Karpas-422 (cell line): ENCODE measurements around the gene PRPF40B. TPM values are rescaled to one million over a fixed set of nuclear protein-coding genes. Genes with fewer than 3 reads are reported as not detected.

Experiments
- DNase-seq: peaks from one replicate; pipeline ENCODE4 v3.0.0-alpha.2; 2015
- H2AFZ ChIP-seq: fragments of 200-600 bp; sonication (generic); 2 replicates; pipeline ENCODE4 v1.6.1; 2014; ENCODE audit warnings: antibody characterized with exemption, low read length, mixed read lengths
- H3K27ac ChIP-seq: fragments of 200-600 bp; sonication (generic); 2 replicates; pipeline ENCODE4 v1.5.1; 2014; ENCODE audit warnings: mild to moderate bottlenecking, low read length, moderate library complexity
- H3K27me3 ChIP-seq: fragments of 200-600 bp; sonication (generic); 2 replicates; pipeline ENCODE4 v1.6.1; 2014; ENCODE audit warnings: low read length, mixed read lengths
- H3K36me3 ChIP-seq: fragments of 200-600 bp; sonication (generic); 2 replicates; pipeline ENCODE4 v1.6.1; 2014; ENCODE audit warnings: low read length, mixed read lengths; ENCODE audit not compliant: insufficient read depth
- H3K4me1 ChIP-seq: fragments of 200-600 bp; sonication (generic); 2 replicates; pipeline ENCODE4 v1.6.1; 2014; ENCODE audit warnings: mild to moderate bottlenecking, low read length, mixed read lengths
- H3K4me2 ChIP-seq: fragments of 200-600 bp; sonication (generic); 2 replicates; pipeline ENCODE4 v1.6.1; 2014; ENCODE audit warnings: low read length, low read depth, mild to moderate bottlenecking; ENCODE audit not compliant: poor library complexity, severe bottlenecking
- H3K4me3 ChIP-seq: fragments of 200-600 bp; sonication (generic); 2 replicates; pipeline ENCODE4 v1.5.1; 2014; ENCODE audit warnings: mild to moderate bottlenecking, antibody characterized with exemption, low read length, mixed read lengths
- H3K79me2 ChIP-seq: fragments of 200-600 bp; sonication (generic); 2 replicates; pipeline ENCODE4 v1.6.1; 2014; ENCODE audit warnings: mild to moderate bottlenecking, low read length, mixed read lengths
- H3K9ac ChIP-seq: fragments of 200-600 bp; sonication (generic); 2 replicates; pipeline ENCODE4 v1.6.0; 2014; ENCODE audit warnings: low read length
- H3K9me2 ChIP-seq: fragments of 200-600 bp; sonication (generic), shearing (Covaris generic); replicated peaks from 2 replicates; pipeline ENCODE4 v1.6.0; 2014; ENCODE audit warnings: mild to moderate bottlenecking, low read length, moderate library complexity; ENCODE audit not compliant: insufficient read depth
- H3K9me3 ChIP-seq: fragments of 300-700, 200-600 bp; sonication (generic); 2 replicates; pipeline ENCODE4 v1.6.1; 2014; ENCODE audit warnings: low read length, mixed read lengths
- H4K20me1 ChIP-seq: fragments of 200-600 bp; sonication (generic); 2 replicates; pipeline ENCODE4 v1.6.1; 2014; ENCODE audit warnings: mild to moderate bottlenecking, antibody characterized with exemption, low read length, low read depth; ENCODE audit not compliant: insufficient read depth
- total RNA-seq: library from RNA; depleted of rRNA; stranded (reverse); fragments of >200 nt; shearing (Covaris generic); gene quantifications from 2 replicates; pipeline ENCODE4 v1.2.3, GENCODE V29; 2014; ENCODE audit warnings: low replicate concordance

PRPF40B gene
- total RNA-seq, 1 experiment from 2014 or later, result 5.0 TPM

DNA sequence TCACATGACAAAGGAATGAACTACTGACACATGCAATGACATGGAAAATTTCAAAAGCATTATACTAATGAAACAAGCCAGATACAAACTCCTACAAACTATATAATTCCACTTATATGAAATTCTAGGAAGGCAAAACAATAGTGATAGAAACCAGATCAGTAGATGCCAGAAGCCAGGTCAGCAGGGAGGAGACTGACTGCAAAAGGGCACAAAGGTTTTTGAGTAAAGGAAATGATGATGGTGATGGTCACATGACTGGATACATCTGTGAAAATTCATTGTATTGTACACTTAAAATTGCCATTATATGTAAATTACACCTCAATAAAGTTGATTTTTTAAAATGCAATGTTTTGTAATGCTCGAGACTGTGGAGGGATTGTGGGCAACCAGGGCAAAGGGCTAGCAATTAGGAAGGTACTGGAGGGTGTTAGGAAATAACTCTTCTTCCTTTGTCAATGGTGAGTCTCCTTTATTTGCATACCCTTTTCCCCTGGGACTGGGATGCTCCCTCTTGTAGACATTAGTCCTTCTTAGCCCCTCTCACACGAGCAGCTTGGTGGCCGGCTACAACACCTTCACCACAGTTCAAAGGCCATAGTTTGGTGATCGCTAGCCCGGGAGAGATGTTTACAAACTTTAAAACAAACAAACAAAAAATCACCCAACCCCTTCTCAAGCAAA lies 6.7 kb upstream of the PRPF40B start:
- H3K4me2 ChIP-seq, result no peak overlapping the region

DNA sequence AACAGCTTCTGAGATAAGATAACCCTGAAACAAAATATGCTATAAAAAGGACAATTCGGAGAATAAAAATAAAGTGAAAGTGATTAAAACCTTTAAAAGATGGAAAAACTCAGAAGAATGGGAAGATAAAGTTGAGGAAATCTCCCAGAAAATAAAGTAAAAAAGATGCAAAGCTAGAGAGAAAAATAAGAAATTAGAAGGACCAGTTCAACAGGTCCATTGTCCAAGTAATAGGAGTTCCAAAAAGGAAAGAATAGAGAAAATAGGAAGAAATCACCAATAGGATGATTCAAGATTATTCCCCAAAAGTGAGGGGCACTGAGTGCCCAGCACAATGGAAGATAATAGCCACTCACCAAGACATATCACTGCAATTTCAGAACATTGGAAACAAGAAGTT lies 4.8 kb upstream of the PRPF40B start:
- Histone ChIP-seq H3K9me2 (no peaks in the 10 kb centered on the region), H3K27me3 (no peaks in the 10 kb centered on the region), H3K79me2 (no peaks in the 10 kb centered on the region), H3K27ac (no peak overlapping the region), H3K4me1 (peaks cover 21% of the 10 kb centered on the region), H3K4me3 (no peak overlapping the region), H3K9me3 (no peaks in the 10 kb centered on the region), H4K20me1 (no peaks in the 10 kb centered on the region), H3K36me3 (no peaks in the 10 kb centered on the region), H3K4me2 (no peak overlapping the region), H3K9ac (no peak overlapping the region), H2AFZ (no peak overlapping the region)
- DNase-seq, result no peak

More for the DNA sequence above, 6.7 kb upstream of the PRPF40B start:
- no peak overlapping the region for H3K9ac ChIP-seq
- no peak for DNase-seq
- H3K4me3 ChIP-seq, result no peak overlapping the region
- no peaks in the 10 kb centered on the region for H3K79me2 ChIP-seq
- H3K4me1 ChIP-seq, result peaks cover 6% of the 10 kb centered on the region
- no peaks in the 10 kb centered on the region for H3K9me2 ChIP-seq
- no peak overlapping the region for H2AFZ ChIP-seq
- H3K27ac ChIP-seq, result no peak overlapping the region
- no peaks in the 10 kb centered on the region for H4K20me1 ChIP-seq
- no peaks in the 10 kb centered on the region for H3K9me3 ChIP-seq
- no peaks in the 10 kb centered on the region for H3K27me3 ChIP-seq
- H3K36me3 ChIP-seq, result no peaks in the 10 kb centered on the region

DNA sequence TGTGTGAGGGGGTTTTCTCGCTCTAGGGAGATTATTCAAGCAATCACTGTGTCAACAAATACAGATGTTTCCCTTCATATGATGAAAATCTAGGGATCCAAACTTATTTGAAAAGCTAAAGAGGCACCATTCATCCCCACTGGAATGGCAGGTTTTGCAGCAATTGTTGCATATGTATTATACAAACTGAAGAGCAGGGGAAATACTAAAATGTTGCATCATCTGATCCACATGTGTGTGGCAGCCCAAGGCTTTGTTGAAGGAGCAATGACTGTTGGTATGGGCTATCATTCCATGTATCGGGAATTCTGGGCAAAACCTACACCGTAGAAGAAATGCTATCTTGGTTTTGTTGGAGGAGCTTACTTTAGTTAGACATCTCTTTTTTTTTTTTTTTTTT lies 4.1 kb upstream of the PRPF40B start:
- H4K20me1 ChIP-seq, result no peaks in the 10 kb centered on the region
- H3K4me1 ChIP-seq, result peaks cover 21% of the 10 kb centered on the region
- H3K79me2 ChIP-seq, result no peaks in the 10 kb centered on the region
- H3K36me3 ChIP-seq, result no peaks in the 10 kb centered on the region
- H3K9ac ChIP-seq, result no peak overlapping the region
- no peaks in the 10 kb centered on the region for H3K9me2 ChIP-seq
- no peak for DNase-seq
- H3K9me3 ChIP-seq, result no peaks in the 10 kb centered on the region
- H2AFZ ChIP-seq, result no peak overlapping the region
- no peaks in the 10 kb centered on the region for H3K27me3 ChIP-seq
- H3K4me3 ChIP-seq, result no peak overlapping the region
- no peak overlapping the region for H3K4me2 ChIP-seq
- H3K27ac ChIP-seq, result no peak overlapping the region

DNA sequence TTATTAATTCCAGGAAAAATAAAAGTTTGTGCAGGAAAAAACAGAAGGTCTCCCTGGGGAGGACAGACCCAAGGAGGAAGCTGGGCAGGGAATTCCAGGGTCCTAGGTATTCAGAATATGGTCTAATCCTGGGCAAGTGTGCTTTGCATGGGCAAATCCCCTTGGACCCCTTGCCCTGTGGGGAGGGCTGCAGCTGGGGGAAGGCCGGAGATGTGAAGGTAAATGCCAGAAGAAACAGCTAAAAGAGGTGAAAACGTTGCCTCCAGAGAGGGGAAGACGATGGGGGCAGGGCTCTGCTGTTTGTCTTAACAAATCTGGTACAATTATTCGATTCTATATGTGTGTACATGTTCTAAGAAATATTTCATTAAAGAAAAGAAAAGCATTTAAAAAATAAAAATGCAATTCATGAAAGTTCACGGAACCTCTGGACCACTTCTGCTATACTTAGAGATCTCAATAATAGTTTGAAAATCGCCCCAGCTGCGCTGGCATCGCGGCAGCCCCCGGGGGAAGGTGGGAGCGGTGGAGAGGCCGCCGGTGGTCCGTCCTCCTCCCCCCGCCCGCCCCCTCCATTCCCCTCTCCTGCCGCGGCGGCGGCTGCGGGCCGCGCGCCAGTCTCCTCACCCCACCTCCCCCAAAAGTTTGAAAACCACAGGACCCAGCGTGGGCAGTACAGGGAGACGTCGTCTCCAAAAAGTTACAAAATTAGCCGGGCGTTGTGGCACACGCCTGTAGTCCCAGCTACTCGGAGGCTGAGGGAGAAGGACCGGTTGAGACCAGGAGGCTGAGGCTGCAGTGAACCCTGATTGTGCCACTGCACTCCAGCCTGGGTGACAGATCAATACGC lies 1.5 kb upstream of the PRPF40B start:
- no peaks in the 10 kb centered on the region for H3K79me2 ChIP-seq
- H3K4me2 ChIP-seq, result peak overlapping the region; percentile 90
- H2AFZ ChIP-seq, result peak overlapping the region; percentile 68
- H3K4me3 ChIP-seq, result peak overlapping the region; percentile 66
- H3K9me2 ChIP-seq, result no peaks in the 10 kb centered on the region
- no peaks in the 10 kb centered on the region for H3K27me3 ChIP-seq
- H3K36me3 ChIP-seq, result no peaks in the 10 kb centered on the region
- DNase-seq, result peak; percentile 60
- H3K4me1 ChIP-seq, result peaks cover 21% of the 10 kb centered on the region
- H3K27ac ChIP-seq, result peak overlapping the region; percentile 69
- peak overlapping the region; percentile 78 for H3K9ac ChIP-seq
- H3K9me3 ChIP-seq, result no peaks in the 10 kb centered on the region
- no peaks in the 10 kb centered on the region for H4K20me1 ChIP-seq

DNA sequence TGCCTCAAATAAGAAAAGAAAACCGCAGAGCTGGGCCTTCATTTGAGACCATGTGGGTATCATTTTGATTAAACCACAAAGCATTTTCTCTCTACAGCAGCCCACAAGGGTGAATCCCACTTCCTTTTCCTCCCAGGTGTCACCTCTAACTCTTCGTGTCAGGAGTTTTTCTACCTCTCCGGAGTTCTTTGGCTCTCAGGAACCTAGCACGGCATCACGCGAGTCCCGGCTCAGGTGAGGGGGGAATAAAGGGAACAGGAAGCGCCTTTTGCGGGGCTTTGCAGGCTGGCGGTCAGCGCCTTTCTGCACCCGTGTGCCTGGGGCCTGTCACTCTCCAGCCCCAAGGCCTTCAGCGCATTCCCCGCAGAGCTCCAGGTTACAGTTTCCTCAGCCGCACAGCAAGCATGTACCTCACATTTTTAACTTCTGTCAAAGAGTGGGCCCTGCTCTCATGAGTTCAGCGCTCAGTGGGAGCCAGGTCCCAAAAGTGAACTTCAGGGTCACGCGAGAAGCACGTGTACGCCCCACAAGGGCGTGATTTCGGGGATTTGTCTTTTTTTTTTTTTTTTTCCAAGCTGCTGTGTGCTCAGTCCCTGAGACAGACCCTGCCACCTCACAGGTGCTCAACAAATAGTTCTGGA lies 740 bp upstream of the PRPF40B start:
- peak overlapping the region; percentile 68 for H2AFZ ChIP-seq
- H3K4me3 ChIP-seq, result peak overlapping the region; percentile 66
- H3K9ac ChIP-seq, result peak overlapping the region; percentile 78
- H3K9me3 ChIP-seq, result no peaks in the 10 kb centered on the region
- no peaks in the 10 kb centered on the region for H3K36me3 ChIP-seq
- peak; percentile 83 for DNase-seq
- H3K27me3 ChIP-seq, result no peaks in the 10 kb centered on the region
- H3K27ac ChIP-seq, result peak overlapping the region; percentile 69
- H3K79me2 ChIP-seq, result no peaks in the 10 kb centered on the region
- peaks cover 21% of the 10 kb centered on the region for H3K4me1 ChIP-seq
- peak overlapping the region; percentile 90 for H3K4me2 ChIP-seq
- H4K20me1 ChIP-seq, result no peaks in the 10 kb centered on the region
- H3K9me2 ChIP-seq, result no peaks in the 10 kb centered on the region

DNA sequence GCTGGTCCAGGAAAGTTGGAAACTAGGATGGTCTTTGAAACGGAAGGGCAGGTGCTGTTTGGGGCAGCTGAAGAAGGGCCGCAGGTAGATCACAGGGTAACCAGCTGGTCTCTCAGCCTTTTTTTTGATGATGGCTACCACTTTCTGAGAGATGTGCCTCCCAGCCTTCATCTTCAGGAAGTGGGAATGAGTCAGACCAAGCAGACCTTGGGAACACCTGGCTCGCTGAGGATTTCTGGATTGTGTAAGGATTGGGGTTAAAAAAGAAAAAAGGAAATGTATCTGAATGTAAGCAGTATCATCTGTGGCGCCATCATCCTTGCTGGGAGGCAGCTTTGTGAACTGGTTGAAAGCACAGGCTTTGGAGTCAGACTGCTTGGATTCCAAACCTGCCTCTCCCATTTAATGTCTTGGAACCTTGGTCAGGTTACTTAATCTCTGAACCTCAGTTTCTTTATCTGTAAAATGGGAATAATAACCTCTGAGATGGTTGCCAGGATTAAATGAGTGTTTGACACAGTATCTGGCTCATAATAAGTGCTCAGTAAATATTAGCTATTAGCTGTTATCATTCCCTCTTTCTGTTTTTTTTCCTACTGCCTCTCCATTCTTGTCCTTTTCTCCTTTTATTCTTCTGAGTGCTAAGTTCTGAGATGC lies 1.7 kb downstream of the PRPF40B start:
- H3K79me2 ChIP-seq, result no peaks in the 10 kb centered on the region
- no peaks in the 10 kb centered on the region for H3K27me3 ChIP-seq
- no peak overlapping the region for H2AFZ ChIP-seq
- no peaks in the 10 kb centered on the region for H3K36me3 ChIP-seq
- H3K9me2 ChIP-seq, result no peaks in the 10 kb centered on the region
- H3K4me2 ChIP-seq, result no peak overlapping the region
- DNase-seq, result no peak
- H3K27ac ChIP-seq, result no peak overlapping the region
- no peaks in the 10 kb centered on the region for H4K20me1 ChIP-seq
- no peaks in the 10 kb centered on the region for H3K9me3 ChIP-seq
- H3K4me3 ChIP-seq, result no peak overlapping the region
- H3K4me1 ChIP-seq, result peaks cover 21% of the 10 kb centered on the region
- H3K9ac ChIP-seq, result no peak overlapping the region

DNA sequence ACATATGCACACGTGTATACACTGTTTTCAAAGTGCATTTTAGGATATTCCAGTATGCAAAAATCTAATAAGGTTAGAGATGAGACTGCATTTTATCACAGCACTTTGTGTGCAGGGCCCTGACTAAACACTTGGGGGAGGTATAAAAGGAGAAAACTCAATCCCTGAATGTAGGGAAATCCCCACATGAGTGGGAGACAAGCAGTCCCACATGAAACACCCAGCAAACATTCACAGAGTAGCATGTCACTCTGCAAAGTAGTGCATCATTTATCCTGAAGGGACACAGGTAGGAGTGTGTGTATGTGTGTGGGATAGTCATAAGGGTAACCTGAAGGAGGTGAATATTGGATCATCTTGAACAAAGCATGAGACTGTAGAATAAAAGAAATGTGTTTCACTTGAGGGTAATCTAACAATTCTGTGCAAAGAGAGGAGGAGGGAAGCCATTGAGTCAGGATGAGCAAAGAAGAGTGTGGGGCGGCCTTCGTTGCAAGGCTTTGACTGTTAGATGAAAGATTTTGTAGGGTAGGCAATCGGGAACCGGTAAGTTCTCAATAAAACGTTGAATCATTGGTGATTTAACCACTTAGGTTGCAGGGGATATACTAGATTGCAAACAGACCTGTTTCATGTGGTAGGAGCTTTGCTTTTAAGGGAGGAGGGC lies 2.9 kb downstream of the PRPF40B start:
- Histone ChIP-seq H4K20me1 (no peaks in the 10 kb centered on the region), H2AFZ (no peak overlapping the region), H3K9me3 (no peaks in the 10 kb centered on the region), H3K36me3 (no peaks in the 10 kb centered on the region), H3K9ac (no peak overlapping the region), H3K9me2 (no peaks in the 10 kb centered on the region), H3K79me2 (no peaks in the 10 kb centered on the region), H3K27ac (no peak overlapping the region), H3K27me3 (no peaks in the 10 kb centered on the region), H3K4me2 (no peak overlapping the region), H3K4me1 (peaks cover 18% of the 10 kb centered on the region), H3K4me3 (no peak overlapping the region)
- no peak for DNase-seq
